Measurements from ENCODE around the gene CEMP1.
"Not testable (repeated sequence)": the region's sequence is repeated elsewhere in the genome, so short reads cannot be mapped to it uniquely, and the experiment has no call there.

The CEMP1 gene

DNA sequence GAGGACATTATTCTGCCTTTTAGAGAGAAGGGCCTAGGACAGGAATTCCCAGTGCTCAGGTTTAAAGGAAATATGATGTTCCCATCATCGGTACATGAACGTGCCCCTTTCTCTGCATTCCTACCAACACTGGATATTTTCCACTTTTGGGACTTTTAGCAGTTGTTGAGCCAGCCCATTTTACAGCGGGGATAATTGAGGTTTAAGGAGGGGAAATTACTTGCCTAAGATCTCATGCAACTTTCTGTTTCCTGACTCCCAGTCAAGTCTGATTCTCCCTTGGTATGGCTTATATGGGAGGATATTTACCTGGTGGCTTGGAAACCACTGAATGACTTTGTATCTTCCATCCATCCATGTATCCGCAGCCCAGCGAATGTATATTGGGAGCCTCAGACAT, 3.1 kb upstream of the CEMP1 start:
- DNase-seq, result not testable (repeated sequence)

DNA sequence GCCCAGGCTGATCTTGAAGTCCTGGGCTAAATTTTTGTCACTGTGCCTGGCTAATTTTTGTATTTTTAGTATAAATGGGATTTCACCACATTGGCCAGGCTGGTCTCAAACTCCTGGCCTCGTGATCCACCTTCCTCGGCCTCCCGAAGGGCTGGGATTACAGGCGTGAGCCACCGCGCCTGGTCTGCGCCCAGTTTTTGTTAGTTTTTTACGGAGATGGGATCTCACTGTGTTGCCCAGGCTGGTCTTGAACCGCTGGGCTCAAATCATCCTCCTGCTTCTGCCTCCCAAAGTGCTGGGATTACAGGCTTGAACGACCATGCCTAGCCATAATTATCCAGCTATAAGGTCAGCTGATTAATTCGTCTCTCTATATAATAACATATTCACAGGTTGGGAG, 2.7 kb upstream of the CEMP1 start:
- DNase-seq, result no peak

DNA sequence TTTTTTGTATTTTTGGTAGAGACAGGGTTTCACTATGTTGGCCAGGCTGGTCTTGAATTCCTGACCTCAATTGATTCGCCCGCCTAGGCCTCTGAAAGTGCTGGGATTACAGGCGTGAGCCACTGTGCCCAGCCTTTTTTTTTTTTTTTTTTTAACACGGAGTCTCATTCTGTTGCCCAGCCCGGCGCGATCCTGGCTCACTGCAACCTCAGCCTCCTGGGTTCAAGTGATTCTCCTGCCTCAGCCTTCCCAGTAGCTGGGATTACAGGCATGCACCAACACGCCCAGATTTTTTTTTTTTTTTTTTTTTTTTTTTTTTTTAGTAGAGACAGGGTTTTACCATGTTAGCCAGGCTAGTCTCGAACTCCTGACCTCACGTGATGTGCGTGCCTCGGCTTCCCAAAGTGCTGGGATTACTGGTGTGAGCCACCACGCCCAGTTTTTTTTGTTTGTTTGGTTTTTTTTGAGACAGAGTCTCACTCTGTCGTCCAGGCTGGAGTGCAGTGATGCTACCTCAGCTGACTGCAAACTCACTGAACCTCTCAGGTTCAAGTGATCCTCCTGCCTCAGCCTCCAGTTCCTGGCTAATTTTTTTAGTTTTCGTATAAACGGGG, 2.0 kb upstream of the CEMP1 start:
- not testable (repeated sequence) for DNase-seq

DNA sequence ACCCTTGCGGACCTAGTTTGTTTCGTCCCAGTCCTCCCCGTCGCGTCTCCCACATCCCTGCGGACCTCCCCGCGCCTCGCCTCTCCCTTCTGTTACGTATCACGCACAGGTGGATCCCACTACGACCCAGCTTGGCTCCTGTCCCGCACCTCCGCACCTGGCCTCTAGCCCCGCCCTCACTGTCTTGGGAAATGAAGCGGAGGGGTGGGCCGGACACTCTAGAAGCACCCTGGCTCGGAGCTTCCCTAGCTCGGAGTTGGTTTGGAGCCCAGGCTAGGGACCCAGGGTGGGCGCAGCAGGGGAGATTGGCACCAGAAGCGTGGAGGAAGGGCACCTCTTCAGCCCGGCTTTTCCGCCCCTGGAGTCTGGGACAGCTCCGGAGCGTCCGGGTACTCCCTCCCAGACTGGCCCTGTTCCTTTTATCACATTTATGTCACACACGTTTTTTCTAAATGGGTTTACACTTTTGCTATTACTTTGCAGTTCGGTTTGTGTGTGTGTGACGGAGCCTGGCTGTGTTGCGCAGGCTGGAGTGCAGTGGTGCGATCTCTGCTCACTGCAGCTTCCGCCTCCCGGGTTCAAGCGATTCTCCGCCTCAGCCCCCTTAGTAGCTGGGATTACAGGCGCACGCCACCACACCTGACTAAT, 1.4 kb upstream of the CEMP1 start:
- peak; percentile 40 for DNase-seq

DNA sequence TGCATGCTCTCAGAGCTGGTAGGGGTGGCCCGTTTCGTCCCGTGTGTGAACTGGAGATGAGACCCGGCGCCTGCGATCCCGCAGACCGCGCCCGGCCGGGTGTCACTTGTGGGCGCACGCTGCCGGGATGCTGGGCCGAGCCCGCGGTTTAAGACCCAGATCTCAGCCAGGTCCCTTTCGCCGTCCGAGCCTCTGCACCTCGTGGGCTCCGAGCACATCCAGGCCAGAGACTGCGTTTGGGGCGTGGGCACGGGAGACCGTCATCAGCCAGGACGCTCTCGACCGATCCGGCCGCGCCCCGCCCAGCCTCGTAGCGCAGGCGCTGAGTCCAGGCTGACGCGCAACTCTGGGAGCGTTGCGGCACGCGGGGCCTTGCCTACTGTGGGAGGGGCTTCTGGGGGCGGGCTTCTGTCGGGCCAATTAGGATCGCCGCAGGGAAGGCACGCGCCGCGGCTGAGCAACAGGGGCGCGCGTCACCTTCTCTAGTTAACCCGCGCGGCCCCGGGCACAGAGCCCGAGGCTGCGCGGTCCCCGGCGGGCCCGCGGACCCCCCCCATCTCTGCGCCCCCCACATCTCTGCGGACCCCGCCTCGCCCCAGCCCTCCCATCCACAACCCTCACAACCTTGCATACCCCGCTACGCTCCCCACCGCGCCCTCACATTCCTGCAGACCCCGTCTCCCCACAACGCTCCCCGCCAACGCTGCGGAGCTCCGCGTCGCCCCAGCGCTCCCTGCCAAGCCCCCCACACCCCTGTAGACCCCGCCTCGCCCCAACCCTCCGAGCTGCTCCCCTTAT, 687 bp upstream of the CEMP1 start:
- DNase-seq, result peak; percentile 75

DNA sequence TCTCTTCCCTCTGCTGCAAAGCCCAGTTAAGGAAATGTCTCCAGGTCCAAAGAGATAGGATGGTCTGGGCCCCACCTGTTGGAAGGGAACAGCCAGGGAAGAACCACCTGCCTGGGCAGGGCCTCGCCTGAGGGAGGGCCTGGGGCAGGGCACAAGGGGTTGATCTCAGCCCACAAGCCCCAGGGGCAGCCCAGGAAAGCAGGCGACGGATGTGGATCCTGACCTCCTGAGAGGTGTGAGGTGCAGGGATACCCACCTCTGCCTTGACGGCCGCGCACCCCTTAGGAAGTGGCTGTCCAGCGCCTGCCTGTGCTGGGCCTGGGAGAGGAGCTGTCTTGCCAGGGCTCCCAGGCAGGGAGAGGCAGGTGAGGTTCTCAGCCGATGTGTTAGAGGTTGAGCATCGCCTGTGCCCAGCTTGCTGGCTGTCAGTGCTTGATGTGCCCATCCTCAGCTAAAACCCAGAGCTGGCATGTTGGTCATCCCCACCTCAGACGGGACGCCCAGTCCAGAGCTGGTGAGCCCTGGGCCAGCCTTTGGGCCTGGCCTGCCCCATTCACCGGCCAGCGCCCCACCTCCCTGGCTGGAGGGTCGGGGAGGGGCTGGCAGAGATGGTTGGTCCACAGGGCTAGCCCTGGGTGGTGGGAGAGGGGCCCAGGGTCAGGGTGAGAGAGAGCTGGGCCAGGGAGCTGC, 434 bp downstream of the CEMP1 start:
- DNase-seq, result no peak

DNA sequence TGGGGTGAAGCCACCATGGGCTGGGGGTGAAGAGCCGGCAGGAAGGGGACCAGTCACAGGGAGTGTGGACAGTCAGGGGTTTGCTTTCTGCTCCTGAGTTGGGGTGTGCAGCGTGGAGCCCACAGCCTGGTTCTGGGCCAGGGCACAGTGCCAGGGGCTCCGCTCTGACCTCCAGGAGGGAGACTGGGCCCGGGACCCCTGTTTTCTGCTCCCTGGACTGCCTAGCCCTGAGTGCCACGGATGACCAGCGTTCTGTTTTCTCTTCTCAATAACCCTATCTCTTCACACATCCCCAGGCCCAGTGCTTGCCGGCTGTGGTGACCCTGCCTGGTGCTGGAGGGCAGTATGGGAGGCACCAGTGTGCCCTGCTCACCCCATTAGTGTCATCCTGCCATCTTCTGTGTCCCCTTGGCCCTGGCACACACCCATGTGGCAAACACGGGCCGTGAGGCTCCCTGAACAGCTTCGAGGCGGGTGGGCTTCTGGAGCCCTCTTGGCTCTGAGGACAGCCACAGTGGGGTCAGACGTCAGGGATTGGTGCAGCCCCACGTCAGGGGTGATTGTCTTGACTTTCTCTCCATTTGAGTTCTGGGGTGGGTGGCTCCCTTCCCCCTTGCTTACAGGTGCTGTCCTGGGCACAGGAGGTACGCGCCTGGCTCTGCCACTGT, 1.1 kb downstream of the CEMP1 start:
- DNase-seq, result no peak

DNA sequence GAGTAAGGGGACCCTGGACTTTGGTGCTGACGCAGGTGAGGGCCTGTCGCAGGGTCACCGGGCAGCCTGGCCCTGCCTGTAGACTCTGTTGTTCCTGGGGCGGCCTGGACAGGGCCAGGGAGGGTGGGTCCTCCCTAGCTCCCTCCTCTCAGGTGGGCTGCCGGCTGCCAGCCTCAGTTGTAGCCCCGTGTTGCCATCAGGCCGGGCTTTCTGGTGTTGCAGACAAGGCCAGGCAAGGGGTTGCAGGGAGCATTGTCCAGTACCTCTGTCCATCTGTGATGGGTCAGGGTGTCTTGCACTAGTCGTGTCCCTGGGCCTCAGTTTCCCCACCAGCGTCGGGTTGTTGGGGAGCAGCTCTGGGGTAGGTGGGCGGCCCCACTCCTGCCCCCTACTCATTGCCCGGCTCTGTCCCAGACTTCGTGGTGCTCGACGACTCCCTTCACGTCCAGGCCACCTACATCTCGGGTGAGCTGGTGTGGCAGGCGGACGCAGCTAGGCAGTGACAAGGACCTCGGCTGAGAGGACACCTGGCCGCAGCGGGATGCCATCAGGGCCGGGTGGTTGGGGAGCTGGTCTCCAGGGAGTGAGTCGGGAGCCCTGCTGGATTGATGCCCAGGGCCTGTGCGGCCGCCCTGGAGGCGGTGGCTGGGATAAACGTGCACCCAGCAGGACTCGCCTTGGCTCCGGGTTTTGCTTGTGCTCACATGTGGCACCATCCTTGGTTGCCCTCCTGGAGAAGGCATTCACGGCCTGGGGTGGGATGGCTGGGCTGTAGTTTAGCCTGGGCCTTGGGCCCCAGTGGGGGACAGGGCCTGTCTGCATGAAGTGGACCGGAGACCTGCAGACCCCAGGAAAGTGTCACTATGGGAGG, 1.9 kb downstream of the CEMP1 start:
- no peak for DNase-seq

DNA sequence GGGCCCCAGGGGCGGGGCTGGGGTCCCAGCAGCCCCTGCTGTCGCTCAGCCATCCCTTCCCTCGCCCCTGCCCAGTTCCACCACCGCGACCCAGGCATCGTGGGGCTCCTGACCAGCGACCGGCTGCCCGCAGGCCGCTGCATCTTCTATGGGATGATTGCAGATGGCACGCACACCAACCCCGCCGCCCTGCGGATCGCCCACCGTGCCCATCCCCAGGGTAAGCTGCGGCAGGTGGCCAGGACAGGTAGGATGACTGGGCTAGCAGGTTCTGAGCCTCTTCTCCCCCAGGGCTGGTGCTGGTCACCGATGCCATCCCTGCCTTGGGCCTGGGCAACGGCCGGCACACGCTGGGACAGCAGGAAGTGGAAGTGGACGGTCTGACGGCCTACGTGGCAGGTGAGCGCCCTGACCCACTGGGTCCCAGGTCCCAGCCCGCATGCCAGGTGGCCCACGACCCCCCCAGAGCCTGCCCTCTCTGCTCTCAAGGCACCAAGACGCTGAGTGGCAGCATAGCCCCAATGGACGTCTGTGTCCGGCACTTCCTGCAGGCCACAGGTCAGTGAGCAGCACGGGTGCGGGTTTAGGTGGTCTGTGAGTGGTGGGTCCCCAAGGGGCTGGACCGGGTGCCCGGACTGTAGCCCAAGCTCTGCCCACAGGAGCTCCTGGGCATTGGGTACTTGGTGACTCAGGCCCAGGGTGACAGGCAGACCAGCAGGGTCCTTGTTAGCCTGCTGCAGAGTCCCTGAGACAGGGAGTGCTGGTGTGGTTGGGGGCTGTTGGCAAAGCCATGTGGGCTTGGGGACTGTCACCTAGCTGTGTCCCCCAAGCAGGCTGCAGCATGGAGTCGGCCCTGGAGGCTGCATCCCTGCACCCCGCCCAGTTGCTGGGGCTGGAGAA, 2.8 kb downstream of the CEMP1 start:
- no peak for DNase-seq

DNA sequence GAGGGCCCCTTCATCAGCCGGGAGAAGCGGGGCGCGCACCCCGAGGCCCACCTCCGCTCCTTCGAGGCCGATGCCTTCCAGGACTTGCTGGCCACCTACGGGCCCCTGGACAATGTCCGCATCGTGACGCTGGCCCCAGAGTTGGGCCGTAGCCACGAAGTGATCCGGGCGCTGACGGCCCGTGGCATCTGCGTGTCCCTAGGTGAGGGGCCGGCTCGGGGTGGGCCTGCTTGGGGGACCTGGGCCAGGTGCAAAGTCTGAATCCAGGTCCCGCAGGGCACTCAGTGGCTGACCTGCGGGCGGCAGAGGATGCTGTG, 3.5 kb downstream of the CEMP1 start:
- no peak for DNase-seq

DNA sequence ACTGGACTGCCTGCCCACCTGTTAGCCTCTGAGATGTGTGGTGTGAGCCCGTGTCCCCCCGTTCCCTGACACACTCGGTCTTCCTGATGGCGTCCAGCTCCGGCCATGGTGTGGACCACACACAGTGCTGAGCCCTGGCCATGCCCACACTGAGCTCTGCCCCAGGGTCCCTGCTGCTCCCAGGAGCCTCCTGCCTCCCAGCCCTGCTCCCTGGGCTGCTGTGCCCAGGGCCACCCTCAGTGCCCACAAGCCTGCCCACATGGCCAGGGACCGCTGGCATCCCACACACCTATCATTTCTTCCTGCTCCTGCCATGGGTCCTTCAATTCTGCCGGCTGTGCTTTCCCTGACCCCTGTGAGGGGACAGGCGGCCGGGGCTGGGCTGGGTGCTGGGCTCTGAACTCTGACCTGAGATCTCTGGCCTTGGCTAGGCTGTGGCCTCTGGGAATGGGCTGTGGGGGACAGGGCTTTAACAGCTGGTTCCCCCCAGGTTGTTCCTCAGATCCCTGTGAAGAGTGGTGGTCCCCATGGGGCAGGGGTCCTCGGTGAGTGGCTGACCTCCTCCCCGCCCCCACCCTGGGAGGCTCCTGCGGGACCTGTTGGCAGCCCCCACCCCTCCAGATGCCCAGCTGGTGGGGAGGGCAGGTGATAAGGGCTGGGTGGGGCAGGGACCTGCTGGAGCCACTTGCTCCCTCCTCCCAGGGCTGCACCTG, 4.0 kb downstream of the CEMP1 start:
- DNase-seq, result no peak

DNA sequence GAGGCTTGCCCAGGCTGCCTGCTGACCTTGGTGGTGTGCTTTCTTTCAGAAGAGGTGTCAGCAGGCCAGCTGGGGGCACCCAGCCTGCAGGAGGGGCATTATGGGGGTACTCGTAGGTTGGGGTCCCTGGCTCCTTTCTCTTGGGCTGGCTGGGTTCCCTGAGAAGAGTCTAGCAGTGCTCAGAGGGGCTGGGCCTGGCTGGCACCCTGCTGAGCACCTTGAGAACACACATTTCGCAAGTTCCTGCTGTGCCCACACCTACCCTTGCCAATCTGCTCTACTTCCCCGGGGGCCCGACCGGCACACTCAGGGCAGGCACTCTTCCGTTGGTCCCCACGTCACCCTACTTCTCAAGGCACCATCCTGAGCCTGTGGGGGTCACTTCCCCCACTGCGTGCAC, 5.1 kb downstream of the CEMP1 start:
- no peak for DNase-seq

DNA sequence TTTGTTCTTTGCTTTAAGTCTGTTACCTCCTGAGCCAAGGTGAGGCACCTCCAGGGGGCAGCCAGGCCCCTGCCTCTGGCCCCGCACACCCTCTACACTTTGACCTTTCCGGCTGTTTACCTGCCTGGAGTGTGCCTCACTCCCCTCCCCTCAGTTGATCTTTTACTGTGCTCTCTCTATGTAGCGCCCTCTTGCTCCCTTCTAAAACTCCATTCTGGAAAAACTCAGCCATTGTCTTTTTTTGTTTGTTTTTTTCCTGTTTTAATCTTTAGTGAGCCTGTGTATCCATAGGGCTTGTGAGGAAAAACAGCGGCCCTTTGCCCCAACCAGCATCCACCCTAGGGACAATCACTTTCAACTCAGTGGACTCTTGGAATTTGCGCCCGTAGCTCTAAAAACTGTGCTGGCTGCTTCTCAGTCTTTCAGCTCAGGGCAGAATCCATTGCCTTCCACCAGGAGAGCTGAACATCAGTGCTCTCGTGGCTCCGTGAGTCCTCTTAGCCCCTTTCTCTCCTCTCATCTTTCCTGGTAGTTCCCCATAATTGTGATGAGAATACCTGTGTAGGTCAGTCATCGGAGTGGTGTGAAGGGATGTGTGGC, 6.8 kb downstream of the CEMP1 start:
- DNase-seq, result no peak

DNA sequence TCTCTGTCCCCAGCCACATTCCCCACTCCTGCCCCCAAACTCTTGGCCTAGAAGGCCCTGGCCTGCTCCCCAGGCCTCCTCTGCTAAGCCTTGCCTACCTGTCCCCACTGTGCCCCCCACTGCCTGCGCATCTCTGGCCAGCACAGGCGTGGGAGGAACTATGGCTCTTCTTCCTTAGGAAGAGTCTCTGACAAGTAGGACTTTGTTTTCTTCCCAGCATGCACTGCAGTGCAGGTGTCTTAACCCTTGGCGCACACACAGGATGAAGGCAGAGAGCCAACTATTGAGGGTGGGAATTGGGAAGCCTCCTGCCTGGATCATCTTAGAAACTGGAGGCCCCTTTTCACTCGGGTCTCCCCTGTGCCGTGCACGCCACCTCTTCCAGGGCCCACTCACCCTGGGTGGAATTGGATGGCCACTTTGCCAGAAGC, 7.4 kb downstream of the CEMP1 start:
- DNase-seq, result no peak

DNA sequence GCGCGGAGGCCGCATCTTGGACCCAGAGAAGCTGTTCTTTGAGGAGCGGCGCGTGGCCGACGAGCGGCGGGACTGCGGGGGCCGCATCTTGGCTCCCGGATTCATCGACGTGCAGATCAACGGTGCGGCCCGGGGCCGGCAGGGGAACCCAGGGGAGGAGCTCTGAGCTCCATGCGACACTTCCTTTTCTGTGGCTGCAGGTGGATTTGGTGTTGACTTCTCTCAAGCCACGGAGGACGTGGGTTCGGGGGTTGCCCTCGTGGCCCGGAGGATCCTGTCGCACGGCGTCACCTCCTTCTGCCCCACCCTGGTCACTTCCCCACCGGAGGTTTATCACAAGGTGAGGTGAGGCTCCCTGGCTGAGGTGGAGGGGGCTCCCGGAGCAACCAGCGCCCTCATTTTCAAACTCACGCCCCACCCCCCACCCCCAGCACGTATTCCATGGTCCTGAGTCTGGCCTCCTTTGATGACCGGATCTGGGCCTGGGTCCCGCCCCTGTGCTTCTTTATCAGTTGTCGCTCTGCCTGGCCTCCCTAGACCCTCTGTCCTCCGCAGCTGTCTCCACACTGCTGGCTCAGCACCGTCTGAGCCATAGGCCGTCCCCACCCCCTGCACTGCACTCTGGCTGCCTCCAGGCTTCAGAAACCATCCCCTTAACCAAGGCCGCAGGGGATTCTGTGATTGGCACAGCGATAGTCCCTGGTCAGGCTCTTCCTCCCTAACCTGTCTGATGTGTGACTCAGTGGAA, 10.2 kb downstream of the CEMP1 start:
- DNase-seq, result no peak

DNA sequence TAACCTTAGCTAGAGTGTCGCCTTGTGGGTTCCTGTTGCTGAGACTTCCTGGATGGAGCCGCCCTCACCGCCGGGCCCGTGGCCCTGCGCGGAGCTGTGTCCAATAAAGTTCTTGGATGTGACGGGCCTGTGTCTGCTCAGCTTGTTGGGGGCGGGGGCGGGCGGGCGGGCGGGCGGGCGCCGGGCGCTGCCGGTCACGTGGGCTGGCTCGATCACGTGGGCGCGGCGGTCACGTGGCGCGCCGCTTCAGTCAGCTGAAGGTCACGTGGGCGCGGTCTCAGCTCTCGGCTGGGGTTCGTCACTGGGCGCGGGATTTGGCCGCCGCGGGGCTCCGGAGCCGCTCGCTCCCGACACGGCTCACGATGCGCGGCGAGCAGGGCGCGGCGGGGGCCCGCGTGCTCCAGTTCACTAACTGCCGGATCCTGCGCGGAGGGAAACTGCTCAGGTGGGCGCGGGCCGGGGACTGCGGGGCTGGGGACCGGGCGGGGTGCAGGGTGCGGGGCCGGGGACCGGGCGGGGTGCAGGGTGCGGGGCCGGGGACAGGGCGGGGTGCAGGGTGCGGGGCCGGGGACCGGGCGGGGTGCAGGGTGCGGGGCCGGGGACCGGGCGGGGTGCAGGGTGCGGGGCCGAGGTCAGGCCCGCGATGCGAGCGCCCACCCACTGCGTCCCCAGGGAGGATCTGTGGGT, 11.0 kb downstream of the CEMP1 start, which contains the start of gene AMDHD2:
Gene AMDHD2, plus strand, starts transcription at position 275 of the 687 bp plus-strand sequence. Its CDS starts 88 bp downstream, at position 363.
- peak; percentile 57 for DNase-seq

DNA sequence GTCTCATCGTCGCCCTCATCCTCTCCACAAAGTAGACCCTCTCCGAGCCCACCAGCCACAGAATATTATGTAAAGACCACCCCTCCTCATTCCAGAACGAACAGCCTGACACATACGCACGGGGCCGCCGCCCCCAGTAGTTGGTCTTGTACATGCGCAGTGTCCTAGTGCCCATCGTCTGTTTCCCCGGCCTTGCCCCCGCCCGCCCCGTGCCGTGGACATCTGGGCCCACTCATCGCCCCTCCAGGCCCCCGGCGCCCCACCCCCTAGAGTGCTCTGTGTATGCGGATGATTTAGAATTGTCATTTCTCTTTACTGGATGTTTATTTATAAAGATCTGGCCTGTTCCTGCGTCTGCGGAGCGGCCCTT, 11.5 kb downstream of the CEMP1 start:
- no peak for DNase-seq
